ENCODE measurements around the gene CLCNKB.

- TF ChIP-seq ZFP30 (CRISPR knock-in tag; IDR thresholded peaks at IDR 0.05), result no peak
- TF ChIP-seq CSDC2 (CRISPR knock-in tag; IDR thresholded peaks at IDR 0.05), result no peak
- TF ChIP-seq ZNF8 (CRISPR knock-in tag; IDR thresholded peaks at IDR 0.05), result no peak
- TF ChIP-seq TOX (CRISPR knock-in tag; IDR thresholded peaks at IDR 0.05; ENCODE audit: borderline replicate concordance), result no peak
- TF ChIP-seq POU6F1 (CRISPR knock-in tag; IDR thresholded peaks at IDR 0.05; ENCODE audit: borderline replicate concordance, low read depth), result no peak
- TF ChIP-seq OSR1 (CRISPR knock-in tag; IDR thresholded peaks at IDR 0.05), result no peak
- no peak for TF ChIP-seq PATZ1 (CRISPR knock-in tag; IDR thresholded peaks at IDR 0.05; ENCODE audit: borderline replicate concordance)
- no peak for TF ChIP-seq GLIS3 (CRISPR knock-in tag; IDR thresholded peaks at IDR 0.05)
- no peak for TF ChIP-seq RARB (CRISPR knock-in tag; IDR thresholded peaks at IDR 0.05)
- TF ChIP-seq ZNF565 (CRISPR knock-in tag; conservative IDR thresholded peaks at IDR 0.05; ENCODE audit: low read depth), result no peak
- no peak for TF ChIP-seq ZFP3 (CRISPR knock-in tag; IDR thresholded peaks at IDR 0.05)
- no peak for TF ChIP-seq BACH2 (CRISPR knock-in tag; IDR thresholded peaks at IDR 0.05; ENCODE audit: borderline replicate concordance)
These were observed 32.7 kb downstream of the CLCNKB start for GRCh38 chr1:16076031-16076864.
